H9 (cell line): ENCODE results near the gene C2orf78. TPM values are rescaled to one million over a fixed set of nuclear protein-coding genes. Genes with fewer than 3 reads are reported as not detected.

ENCODE experiments used
- DNase-seq: peaks from one replicate; pipeline ENCODE4 v3.0.0-alpha.2; 2017
- H2AFZ ChIP-seq: one replicate; pipeline ENCODE4 v1.6.1; 2013; ENCODE audit warnings: mild to moderate bottlenecking, low read length, control low read depth, moderate library complexity
- H2AK5ac ChIP-seq: 2 replicates; pipeline ENCODE4 v1.6.1; 2013; ENCODE audit warnings: low read length, control low read depth, mixed read lengths; ENCODE audit not compliant: insufficient read length
- H2BK120ac ChIP-seq: one replicate; pipeline ENCODE4 v1.6.1; 2013; ENCODE audit warnings: low read depth, mild to moderate bottlenecking, low read length, control low read depth, inconsistent platforms; ENCODE audit not compliant: poor library complexity, severe bottlenecking
- H2BK12ac ChIP-seq: 2 replicates; pipeline ENCODE4 v1.6.1; 2013; ENCODE audit warnings: low read length, control low read depth, mixed read lengths, low read depth; ENCODE audit not compliant: insufficient read length
- H2BK15ac ChIP-seq: 2 replicates; pipeline ENCODE4 v1.6.1; 2013; ENCODE audit warnings: low read depth, low read length, control low read depth
- H2BK20ac ChIP-seq: one replicate; pipeline ENCODE4 v1.6.1; 2013; ENCODE audit warnings: low read depth, mild to moderate bottlenecking, low read length, control low read depth, inconsistent platforms; ENCODE audit not compliant: poor library complexity, severe bottlenecking
- H2BK5ac ChIP-seq: 2 replicates; pipeline ENCODE4 v1.6.1; 2013; ENCODE audit warnings: low read length, control low read depth, mixed read lengths; ENCODE audit not compliant: insufficient read length
- H3K14ac ChIP-seq: 2 replicates; pipeline ENCODE4 v1.6.1; 2013; ENCODE audit warnings: low read length, control low read depth; ENCODE audit not compliant: insufficient read depth
- H3K18ac ChIP-seq: 2 replicates; pipeline ENCODE4 v1.6.1; 2013; ENCODE audit warnings: low read depth, mild to moderate bottlenecking, mixed read lengths, low read length, control low read depth; ENCODE audit not compliant: insufficient read length
- H3K23ac ChIP-seq: 2 replicates; pipeline ENCODE4 v1.6.1; 2013; ENCODE audit warnings: low read length, control low read depth, mixed read lengths, low read depth; ENCODE audit not compliant: insufficient read length
- H3K23me2 ChIP-seq: 2 replicates; pipeline ENCODE4 v1.6.1; 2013; ENCODE audit warnings: low read depth, mild to moderate bottlenecking, mixed read lengths, low read length, control low read depth; ENCODE audit not compliant: insufficient read length, poor library complexity, severe bottlenecking
- H3K27ac ChIP-seq: 2 replicates; pipeline ENCODE4 v1.5.1; 2013; ENCODE audit warnings: low read length, control low read depth, mixed read lengths, low read depth; ENCODE audit not compliant: insufficient read length
- H3K27me3 ChIP-seq: 2 replicates; pipeline ENCODE4 v1.6.1; 2013; ENCODE audit warnings: low read length, control low read depth, inconsistent platforms; ENCODE audit not compliant: insufficient read depth
- H3K4ac ChIP-seq: 2 replicates; pipeline ENCODE4 v1.6.1; 2013; ENCODE audit warnings: low read depth, mild to moderate bottlenecking, control low read depth, inconsistent platforms, low read length, moderate library complexity
- H3K4me1 ChIP-seq: 2 replicates; pipeline ENCODE4 v1.6.1; 2013; ENCODE audit warnings: low read length, control low read depth, inconsistent platforms; ENCODE audit not compliant: insufficient read depth
- H3K4me2 ChIP-seq: 2 replicates; pipeline ENCODE4 v1.6.1; 2013; ENCODE audit warnings: low read length, control low read depth, mixed read lengths; ENCODE audit not compliant: insufficient read length, insufficient read depth
- H3K56ac ChIP-seq: 2 replicates; pipeline ENCODE4 v1.6.1; 2013; ENCODE audit warnings: low read depth, mild to moderate bottlenecking, mixed read lengths, low read length, control low read depth; ENCODE audit not compliant: insufficient read length
- H3K79me1 ChIP-seq: 2 replicates; pipeline ENCODE4 v1.6.1; 2013; ENCODE audit warnings: low read depth, mild to moderate bottlenecking, moderate library complexity, low read length, control low read depth, inconsistent platforms; ENCODE audit not compliant: insufficient read depth, poor library complexity, severe bottlenecking
- H3K79me2 ChIP-seq: 2 replicates; pipeline ENCODE4 v1.6.1; 2013; ENCODE audit warnings: low read length, control low read depth, inconsistent platforms; ENCODE audit not compliant: insufficient read depth
- H3K9ac ChIP-seq: 2 replicates; pipeline ENCODE4 v1.6.1; 2013; ENCODE audit warnings: low read length, control low read depth, mixed read lengths; ENCODE audit not compliant: insufficient read length; ENCODE audit errors: extremely low read depth
- H3K9me3 ChIP-seq: one replicate; pipeline ENCODE4 v1.6.1; 2013; ENCODE audit warnings: low read depth, low read length, inconsistent platforms; ENCODE audit not compliant: control insufficient read depth
- H3T11ph ChIP-seq: one replicate; pipeline ENCODE4 v1.6.1; 2013; ENCODE audit warnings: mild to moderate bottlenecking, low read length, control low read depth, inconsistent platforms
- H4K20me1 ChIP-seq: one replicate; pipeline ENCODE4 v1.6.1; 2013; ENCODE audit not compliant: control insufficient read depth, insufficient read length, insufficient read depth
- H4K5ac ChIP-seq: 2 replicates; pipeline ENCODE4 v1.6.1; 2013; ENCODE audit warnings: low read depth, mild to moderate bottlenecking, mixed read lengths, low read length, control low read depth; ENCODE audit not compliant: insufficient read length
- H4K8ac ChIP-seq: replicated peaks from 2 replicates; pipeline ENCODE4 v1.6.1; 2013; ENCODE audit warnings: low read length, control low read depth, mixed read lengths, low read depth; ENCODE audit not compliant: insufficient read length
- H4K91ac ChIP-seq: 2 replicates; pipeline ENCODE4 v1.6.1; 2013; ENCODE audit warnings: low read depth, mild to moderate bottlenecking, moderate library complexity, mixed read lengths, low read length, control low read depth; ENCODE audit not compliant: insufficient read length
- H3K27ac Mint-ChIP-seq, 3 experiments: 2 replicates in 2 of 3; 3 replicates in 1 of 3; pipeline ENCODE4 v1.8.0; 2020 to 2021; ENCODE audit warnings: mixed read lengths in 3 of 3, mild to moderate bottlenecking in 1 of 3, moderate library complexity in 1 of 3
- H3K27me3 Mint-ChIP-seq: 2 replicates; pipeline ENCODE4 v1.8.0; 2021; ENCODE audit warnings: low read depth, mild to moderate bottlenecking, moderate library complexity, mixed read lengths
- H3K36me3 Mint-ChIP-seq, 3 experiments: 2 replicates in 2 of 3; 3 replicates in 1 of 3; pipeline ENCODE4 v1.8.0; 2020 to 2021; ENCODE audit warnings: low read depth in 3 of 3, mixed read lengths in 3 of 3; ENCODE audit not compliant: insufficient read depth in 1 of 3
- H3K4me1 Mint-ChIP-seq, 2 experiments: 2 replicates each; pipeline ENCODE4 v1.8.0; 2020; ENCODE audit warnings: mixed read lengths in 2 of 2
- H3K4me3 Mint-ChIP-seq, 2 experiments: 2 replicates in 1 of 2; 3 replicates in 1 of 2; pipeline ENCODE4 v1.8.0; 2020 to 2021; ENCODE audit warnings: mild to moderate bottlenecking in 2 of 2, mixed read lengths in 2 of 2, moderate library complexity in 1 of 2
- H3K9me3 Mint-ChIP-seq, 2 experiments: 2 replicates in 1 of 2; 3 replicates in 1 of 2; pipeline ENCODE4 v1.8.0; 2020; ENCODE audit warnings: mild to moderate bottlenecking in 2 of 2, mixed read lengths in 2 of 2, moderate library complexity in 1 of 2
- WGBS: extraction: QIAGEN DNeasy Blood & Tissue Kit; methylation state at CpG from one replicate; pipeline ENCODE4 v1.1.7; 2013; ENCODE audit warnings: missing lambda C conversion rate, low lambda C conversion rate, mixed read lengths; ENCODE audit not compliant: insufficient read length; ENCODE audit errors: extremely low coverage; 5-methylcytosine and 5-hydroxymethylcytosine counted together
- total RNA-seq: library from RNA; stranded (reverse); gene quantifications from 2 replicates; pipeline ENCODE4 v1.2.1, GENCODE V29; 2021
- TF ChIP-seq, protein P1 (sequence below): fragments of 200-600 bp; sonication (generic); conservative IDR thresholded peaks from 3 replicates; pipeline ENCODE4 v1.8.0; 2021; ENCODE audit warnings: antibody characterized with exemption, mild to moderate bottlenecking

C2orf78 gene
- total RNA-seq, 1 experiment from 2014 or later, result 0.09 TPM

DNA sequence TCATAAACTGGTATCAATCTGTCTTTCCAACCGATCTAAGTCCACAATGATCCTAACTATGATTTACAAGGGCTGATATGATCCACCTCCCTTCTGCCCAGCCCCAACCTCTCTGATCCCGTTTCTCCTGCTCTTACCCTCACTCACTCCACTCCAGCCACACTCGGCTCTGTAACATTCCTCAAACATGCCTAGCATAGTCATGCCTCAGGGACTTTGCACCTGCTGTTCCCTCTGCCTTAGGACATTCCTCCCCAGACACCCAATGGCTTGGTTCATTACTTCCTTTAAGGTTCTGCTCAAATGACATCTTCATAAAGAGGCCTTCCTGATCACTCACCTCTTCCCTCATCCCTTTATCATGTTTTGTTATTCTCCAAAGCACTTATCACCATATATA is 13.3 kb upstream of the C2orf78 start:
- no peak overlapping the region for H4K5ac ChIP-seq
- H2BK12ac ChIP-seq, result no peak overlapping the region
- H3K56ac ChIP-seq, result no peak overlapping the region
- H3K79me2 ChIP-seq, result no peaks in the 10 kb centered on the region; the same call in 1 of the 2 replicates
- no peak overlapping the region for H3K9ac ChIP-seq
- no peaks in the 10 kb centered on the region for H3K27me3 ChIP-seq
- no peaks in the 10 kb centered on the region for H3K9me3 ChIP-seq
- Mint-ChIP-seq H3K36me3 (peaks cover 22 to 76% (median 68%) of the 10 kb centered on the region in 3 experiments; a peak in 6 of 7 replicates), H3K27ac (no peak overlapping the region), H3K27me3 (no peaks in the 10 kb centered on the region), H3K4me1 (no peaks in the 10 kb centered on the region), H3K9me3 (no peaks in the 10 kb centered on the region), H3K4me3 (no peak overlapping the region)
- H3K14ac ChIP-seq, result no peak overlapping the region
- WGBS, result no CpG with 5 or more reads among the region's 3 CpGs
- H4K20me1 ChIP-seq, result no peaks in the 10 kb centered on the region
- H3K27ac ChIP-seq, result no peak overlapping the region
- H3K4ac ChIP-seq, result no peak overlapping the region
- no peak overlapping the region for H3K18ac ChIP-seq
- TF ChIP-seq, protein P1, sequence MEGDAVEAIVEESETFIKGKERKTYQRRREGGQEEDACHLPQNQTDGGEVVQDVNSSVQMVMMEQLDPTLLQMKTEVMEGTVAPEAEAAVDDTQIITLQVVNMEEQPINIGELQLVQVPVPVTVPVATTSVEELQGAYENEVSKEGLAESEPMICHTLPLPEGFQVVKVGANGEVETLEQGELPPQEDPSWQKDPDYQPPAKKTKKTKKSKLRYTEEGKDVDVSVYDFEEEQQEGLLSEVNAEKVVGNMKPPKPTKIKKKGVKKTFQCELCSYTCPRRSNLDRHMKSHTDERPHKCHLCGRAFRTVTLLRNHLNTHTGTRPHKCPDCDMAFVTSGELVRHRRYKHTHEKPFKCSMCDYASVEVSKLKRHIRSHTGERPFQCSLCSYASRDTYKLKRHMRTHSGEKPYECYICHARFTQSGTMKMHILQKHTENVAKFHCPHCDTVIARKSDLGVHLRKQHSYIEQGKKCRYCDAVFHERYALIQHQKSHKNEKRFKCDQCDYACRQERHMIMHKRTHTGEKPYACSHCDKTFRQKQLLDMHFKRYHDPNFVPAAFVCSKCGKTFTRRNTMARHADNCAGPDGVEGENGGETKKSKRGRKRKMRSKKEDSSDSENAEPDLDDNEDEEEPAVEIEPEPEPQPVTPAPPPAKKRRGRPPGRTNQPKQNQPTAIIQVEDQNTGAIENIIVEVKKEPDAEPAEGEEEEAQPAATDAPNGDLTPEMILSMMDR, result no peak
- H3K4me1 ChIP-seq, result no peaks in the 10 kb centered on the region
- H3K23ac ChIP-seq, result no peak overlapping the region
- no peak overlapping the region for H4K8ac ChIP-seq
- no peak for DNase-seq
- no peak overlapping the region for H2BK20ac ChIP-seq
- H3K4me2 ChIP-seq, result no peak overlapping the region
- no peak overlapping the region for H2AK5ac ChIP-seq
- H2AFZ ChIP-seq, result no peak overlapping the region
- no peaks in the 10 kb centered on the region for H3K79me1 ChIP-seq
- no peak overlapping the region for H2BK15ac ChIP-seq
- H3K23me2 ChIP-seq, result no peaks in the 10 kb centered on the region
- no peak overlapping the region for H2BK5ac ChIP-seq
- H3T11ph ChIP-seq, result no peak overlapping the region
- no peak overlapping the region for H4K91ac ChIP-seq
- H2BK120ac ChIP-seq, result no peak overlapping the region
